HEK293 (cell line): ENCODE results near the gene HERC4.

Source experiments
- CTCF ChIA-PET: fragments of 350-600 bp; formaldehyde crosslinking; extraction: SDS; loops from one replicate; lab custom pipeline; 2021; ENCODE audit warnings: antibody characterized with exemption; lab: Yijun Ruan, JAX
- POLR2A ChIA-PET: fragments of 300-600 bp; formaldehyde crosslinking; extraction: SDS; loops from one replicate; lab custom pipeline; 2020; ENCODE audit warnings: antibody characterized with exemption, inconsistent platforms; lab: Yijun Ruan, JAX
- H3K27ac ChIP-seq: fragments of 200-500 bp; sonication (Bioruptor generic); 2 replicates; pipeline ENCODE4 v1.5.1; 2014; ENCODE audit warnings: low read depth, low read length, control low read depth, inconsistent platforms; ENCODE audit errors: extremely low read depth
- H3K36me3 ChIP-seq, 2 experiments: fragments of 200-500 bp in 1 of 2; sonication (Bioruptor generic) in 1 of 2; 1 replicate in 1 of 2; 2 replicates in 1 of 2; pipeline ENCODE4 v1.5.1; 2014 to 2017; ENCODE audit warnings: inconsistent platforms in 2 of 2, low read length in 2 of 2; ENCODE audit not compliant: control insufficient read depth in 2 of 2, insufficient read depth in 1 of 2
- H3K4me1 ChIP-seq: fragments of 200-500 bp; sonication (Bioruptor generic); 2 replicates; pipeline ENCODE4 v1.5.1; 2014; ENCODE audit warnings: mild to moderate bottlenecking, low read length, inconsistent platforms; ENCODE audit not compliant: control insufficient read depth, insufficient read depth
- H3K4me3 ChIP-seq: 2 replicates; pipeline ENCODE4 v1.5.1; 2011; ENCODE audit warnings: low read depth, mild to moderate bottlenecking, control low read depth, low read length, moderate library complexity
- H3K9me3 ChIP-seq: fragments of 200-500 bp; sonication (Bioruptor generic); 2 replicates; pipeline ENCODE4 v1.5.1; 2014; ENCODE audit warnings: low read depth, low read length, inconsistent platforms; ENCODE audit not compliant: control insufficient read depth, insufficient read depth
- GFI1B ChIP-seq: fragments of 450-650 bp; formaldehyde crosslinking; IDR thresholded peaks from 2 replicates; pipeline ENCODE4 v1.5.1; 2016; ENCODE audit warnings: missing biosample characterization, missing genetic modification characterization
- HOXD13 ChIP-seq: sonication (generic); formaldehyde crosslinking; IDR thresholded peaks from 2 replicates; pipeline ENCODE4 v1.8.0; 2022; ENCODE audit warnings: missing genetic modification reagents, borderline replicate concordance
- KLF10 ChIP-seq: fragments of 450-650 bp; IDR thresholded peaks from 2 replicates; pipeline ENCODE4 v1.5.1; 2018; ENCODE audit warnings: missing biosample characterization, mild to moderate bottlenecking, missing genetic modification characterization
- KLF16 ChIP-seq: fragments of 450-650 bp; formaldehyde crosslinking; IDR thresholded peaks from 2 replicates; pipeline ENCODE4 v1.5.1; 2017; ENCODE audit warnings: missing biosample characterization, missing genetic modification characterization
- OSR2 ChIP-seq: fragments of 450-650 bp; formaldehyde crosslinking; IDR thresholded peaks from 2 replicates; pipeline ENCODE4 v1.5.1; 2016; ENCODE audit warnings: missing biosample characterization, missing genetic modification characterization
- ZFP3 ChIP-seq: fragments of 450-650 bp; formaldehyde crosslinking; IDR thresholded peaks from 2 replicates; pipeline ENCODE4 v1.5.1; 2016; ENCODE audit warnings: low read depth, missing biosample characterization, missing genetic modification characterization
- ZFP69B ChIP-seq: fragments of 450-650 bp; formaldehyde crosslinking; IDR thresholded peaks from 2 replicates; pipeline ENCODE4 v1.5.1; 2016; ENCODE audit warnings: missing biosample characterization, missing genetic modification characterization
- ZNF132 ChIP-seq: fragments of 450-650 bp; formaldehyde crosslinking; IDR thresholded peaks from 2 replicates; pipeline ENCODE4 v1.5.1; 2017; ENCODE audit warnings: missing biosample characterization, missing genetic modification characterization, borderline replicate concordance
- ZNF148 ChIP-seq: fragments of 450-650 bp; formaldehyde crosslinking; IDR thresholded peaks from 2 replicates; pipeline ENCODE4 v1.5.0; 2017; ENCODE audit warnings: missing biosample characterization, missing genetic modification characterization, borderline replicate concordance
- ZNF16 ChIP-seq: fragments of 450-650 bp; formaldehyde crosslinking; IDR thresholded peaks from 2 replicates; pipeline ENCODE4 v1.5.1; 2016; ENCODE audit warnings: low read depth, missing biosample characterization, missing genetic modification characterization
- ZNF341 ChIP-seq: fragments of 450-650 bp; formaldehyde crosslinking; IDR thresholded peaks from 2 replicates; pipeline ENCODE4; 2016; ENCODE audit warnings: low read depth, missing biosample characterization, missing genetic modification characterization
- ZNF426 ChIP-seq: fragments of 450-650 bp; formaldehyde crosslinking; IDR thresholded peaks from 2 replicates; pipeline ENCODE4 v1.5.1; 2017; ENCODE audit warnings: missing biosample characterization, missing genetic modification characterization, mild to moderate bottlenecking, inconsistent platforms, moderate library complexity
- ZNF639 ChIP-seq: fragments of 450-650 bp; formaldehyde crosslinking; IDR thresholded peaks from 2 replicates; pipeline ENCODE4 v1.5.1; 2016; ENCODE audit warnings: missing biosample characterization, missing genetic modification characterization
- ZNF776 ChIP-seq: fragments of 450-650 bp; formaldehyde crosslinking; IDR thresholded peaks from 2 replicates; pipeline ENCODE4 v1.5.0; 2017; ENCODE audit warnings: missing biosample characterization, missing genetic modification characterization, borderline replicate concordance
- ZNF791 ChIP-seq: fragments of 450-650 bp; formaldehyde crosslinking; IDR thresholded peaks from 2 replicates; pipeline ENCODE4 v1.5.1; 2016; ENCODE audit warnings: missing biosample characterization, missing genetic modification characterization
- ZNF792 ChIP-seq: fragments of 450-650 bp; formaldehyde crosslinking; IDR thresholded peaks from 2 replicates; pipeline ENCODE4 v1.5.1; 2016; ENCODE audit warnings: missing biosample characterization, missing genetic modification characterization
- ZSCAN30 ChIP-seq: fragments of 450-650 bp; IDR thresholded peaks from 2 replicates; pipeline ENCODE4 v1.5.1; 2018; ENCODE audit warnings: missing biosample characterization, mild to moderate bottlenecking, missing genetic modification characterization, moderate library complexity
- TF ChIP-seq, protein P1 (sequence below): fragments of 450-650 bp; formaldehyde crosslinking; IDR thresholded peaks from 2 replicates; pipeline ENCODE4 v1.5.1; 2017; ENCODE audit warnings: missing biosample characterization, missing genetic modification characterization
- TF ChIP-seq, protein P2 (sequence below): fragments of 450-650 bp; formaldehyde crosslinking; IDR thresholded peaks from 2 replicates; pipeline ENCODE4 v1.5.1; 2017; ENCODE audit warnings: missing biosample characterization, missing genetic modification characterization
- TF ChIP-seq, protein P3 (sequence below): fragments of 450-650 bp; formaldehyde crosslinking; IDR thresholded peaks from 2 replicates; pipeline ENCODE4 v1.5.1; 2017; ENCODE audit warnings: missing biosample characterization, missing genetic modification characterization
- TF ChIP-seq, protein P4 (sequence below): fragments of 450-650 bp; formaldehyde crosslinking; IDR thresholded peaks from 2 replicates; pipeline ENCODE4 v1.5.1; 2016; ENCODE audit warnings: missing biosample characterization, missing genetic modification characterization, borderline replicate concordance

The HERC4 gene

GRCh38 chr10:67903581-67903980 is 171.5 kb downstream of the HERC4 start (continued):
- no peak for TF ChIP-seq ZNF148 (tag by site-specific recombination)
- no peak for TF ChIP-seq ZNF791 (tag by site-specific recombination)
- TF ChIP-seq ZSCAN30 (tag by site-specific recombination), result no peak
- no peak for TF ChIP-seq ZNF776
- TF ChIP-seq ZNF341 (tag by site-specific recombination), result no peak
- TF ChIP-seq, protein P1, sequence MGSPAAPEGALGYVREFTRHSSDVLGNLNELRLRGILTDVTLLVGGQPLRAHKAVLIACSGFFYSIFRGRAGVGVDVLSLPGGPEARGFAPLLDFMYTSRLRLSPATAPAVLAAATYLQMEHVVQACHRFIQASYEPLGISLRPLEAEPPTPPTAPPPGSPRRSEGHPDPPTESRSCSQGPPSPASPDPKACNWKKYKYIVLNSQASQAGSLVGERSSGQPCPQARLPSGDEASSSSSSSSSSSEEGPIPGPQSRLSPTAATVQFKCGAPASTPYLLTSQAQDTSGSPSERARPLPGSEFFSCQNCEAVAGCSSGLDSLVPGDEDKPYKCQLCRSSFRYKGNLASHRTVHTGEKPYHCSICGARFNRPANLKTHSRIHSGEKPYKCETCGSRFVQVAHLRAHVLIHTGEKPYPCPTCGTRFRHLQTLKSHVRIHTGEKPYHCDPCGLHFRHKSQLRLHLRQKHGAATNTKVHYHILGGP (tag by site-specific recombination), result no peak
- TF ChIP-seq, protein P2, sequence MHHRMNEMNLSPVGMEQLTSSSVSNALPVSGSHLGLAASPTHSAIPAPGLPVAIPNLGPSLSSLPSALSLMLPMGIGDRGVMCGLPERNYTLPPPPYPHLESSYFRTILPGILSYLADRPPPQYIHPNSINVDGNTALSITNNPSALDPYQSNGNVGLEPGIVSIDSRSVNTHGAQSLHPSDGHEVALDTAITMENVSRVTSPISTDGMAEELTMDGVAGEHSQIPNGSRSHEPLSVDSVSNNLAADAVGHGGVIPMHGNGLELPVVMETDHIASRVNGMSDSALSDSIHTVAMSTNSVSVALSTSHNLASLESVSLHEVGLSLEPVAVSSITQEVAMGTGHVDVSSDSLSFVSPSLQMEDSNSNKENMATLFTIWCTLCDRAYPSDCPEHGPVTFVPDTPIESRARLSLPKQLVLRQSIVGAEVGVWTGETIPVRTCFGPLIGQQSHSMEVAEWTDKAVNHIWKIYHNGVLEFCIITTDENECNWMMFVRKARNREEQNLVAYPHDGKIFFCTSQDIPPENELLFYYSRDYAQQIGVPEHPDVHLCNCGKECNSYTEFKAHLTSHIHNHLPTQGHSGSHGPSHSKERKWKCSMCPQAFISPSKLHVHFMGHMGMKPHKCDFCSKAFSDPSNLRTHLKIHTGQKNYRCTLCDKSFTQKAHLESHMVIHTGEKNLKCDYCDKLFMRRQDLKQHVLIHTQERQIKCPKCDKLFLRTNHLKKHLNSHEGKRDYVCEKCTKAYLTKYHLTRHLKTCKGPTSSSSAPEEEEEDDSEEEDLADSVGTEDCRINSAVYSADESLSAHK (tag by site-specific recombination), result no peak
- TF ChIP-seq, protein P3, sequence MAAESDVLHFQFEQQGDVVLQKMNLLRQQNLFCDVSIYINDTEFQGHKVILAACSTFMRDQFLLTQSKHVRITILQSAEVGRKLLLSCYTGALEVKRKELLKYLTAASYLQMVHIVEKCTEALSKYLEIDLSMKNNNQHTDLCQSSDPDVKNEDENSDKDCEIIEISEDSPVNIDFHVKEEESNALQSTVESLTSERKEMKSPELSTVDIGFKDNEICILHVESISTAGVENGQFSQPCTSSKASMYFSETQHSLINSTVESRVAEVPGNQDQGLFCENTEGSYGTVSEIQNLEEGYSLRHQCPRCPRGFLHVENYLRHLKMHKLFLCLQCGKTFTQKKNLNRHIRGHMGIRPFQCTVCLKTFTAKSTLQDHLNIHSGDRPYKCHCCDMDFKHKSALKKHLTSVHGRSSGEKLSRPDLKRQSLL (tag by site-specific recombination), result no peak
- no peak for TF ChIP-seq ZNF792 (tag by site-specific recombination)
- TF ChIP-seq, protein P4, sequence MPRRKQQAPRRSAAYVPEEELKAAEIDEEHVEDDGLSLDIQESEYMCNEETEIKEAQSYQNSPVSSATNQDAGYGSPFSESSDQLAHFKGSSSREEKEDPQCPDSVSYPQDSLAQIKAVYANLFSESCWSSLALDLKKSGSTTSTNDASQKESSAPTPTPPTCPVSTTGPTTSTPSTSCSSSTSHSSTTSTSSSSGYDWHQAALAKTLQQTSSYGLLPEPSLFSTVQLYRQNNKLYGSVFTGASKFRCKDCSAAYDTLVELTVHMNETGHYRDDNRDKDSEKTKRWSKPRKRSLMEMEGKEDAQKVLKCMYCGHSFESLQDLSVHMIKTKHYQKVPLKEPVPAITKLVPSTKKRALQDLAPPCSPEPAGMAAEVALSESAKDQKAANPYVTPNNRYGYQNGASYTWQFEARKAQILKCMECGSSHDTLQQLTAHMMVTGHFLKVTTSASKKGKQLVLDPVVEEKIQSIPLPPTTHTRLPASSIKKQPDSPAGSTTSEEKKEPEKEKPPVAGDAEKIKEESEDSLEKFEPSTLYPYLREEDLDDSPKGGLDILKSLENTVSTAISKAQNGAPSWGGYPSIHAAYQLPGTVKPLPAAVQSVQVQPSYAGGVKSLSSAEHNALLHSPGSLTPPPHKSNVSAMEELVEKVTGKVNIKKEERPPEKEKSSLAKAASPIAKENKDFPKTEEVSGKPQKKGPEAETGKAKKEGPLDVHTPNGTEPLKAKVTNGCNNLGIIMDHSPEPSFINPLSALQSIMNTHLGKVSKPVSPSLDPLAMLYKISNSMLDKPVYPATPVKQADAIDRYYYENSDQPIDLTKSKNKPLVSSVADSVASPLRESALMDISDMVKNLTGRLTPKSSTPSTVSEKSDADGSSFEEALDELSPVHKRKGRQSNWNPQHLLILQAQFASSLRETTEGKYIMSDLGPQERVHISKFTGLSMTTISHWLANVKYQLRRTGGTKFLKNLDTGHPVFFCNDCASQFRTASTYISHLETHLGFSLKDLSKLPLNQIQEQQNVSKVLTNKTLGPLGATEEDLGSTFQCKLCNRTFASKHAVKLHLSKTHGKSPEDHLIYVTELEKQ (tag by site-specific recombination), result no peak
- TF ChIP-seq ZNF16 (tag by site-specific recombination), result no peak

- Histone ChIP-seq H3K4me3 (no peak overlapping the region), H3K9me3 (no peaks in the 10 kb centered on the region), H3K4me1 (no peaks in the 10 kb centered on the region), H3K36me3 (peaks cover 67 to 91% of the 10 kb centered on the region in 2 experiments), H3K27ac (no peak overlapping the region)
- CTCF ChIA-PET, result no interaction called here
- POLR2A ChIA-PET, result interaction anchor here (0.6 kb wide), 2 partner anchors 8 to 438 kb away, joined by 3 read pairs; partner anchors contain the start of gene HNRNPH3
- TF ChIP-seq ZFP69B (no peak), GFI1B (tag by site-specific recombination) (no peak), ZNF639 (no peak), ZFP3 (no peak), OSR2 (tag by site-specific recombination) (no peak), ZNF132 (no peak), ZNF426 (no peak), KLF16 (tag by site-specific recombination) (no peak), KLF10 (tag by site-specific recombination) (no peak), HOXD13 (CRISPR knock-in tag) (no peak)
Measured at GRCh38 chr10:67893637-67894036, 181.4 kb downstream of the HERC4 start.
